HEK293T (cell line): ENCODE results near the gene RB1.
"Not testable (repeated sequence)": the region's sequence is repeated elsewhere in the genome, so short reads cannot be mapped to it uniquely, and the experiment has no call there.

Experiments
- CTCF ChIA-PET: fragments of 350-600 bp; formaldehyde crosslinking; extraction: SDS; loops from one replicate; lab custom pipeline; 2021; ENCODE audit warnings: antibody characterized with exemption, inconsistent platforms; lab: Yijun Ruan, JAX
- POLR2A ChIA-PET: fragments of 350-600 bp; formaldehyde crosslinking; extraction: SDS; loops from one replicate; lab custom pipeline; 2020; ENCODE audit warnings: antibody characterized with exemption, inconsistent platforms; lab: Yijun Ruan, JAX
- DNase-seq: peaks from one replicate; pipeline ENCODE4 v3.0.0; 2012; ENCODE audit warnings: mixed read lengths; ENCODE audit errors: extremely low spot score
- ARNT ChIP-seq: fragments of 450-650 bp; IDR thresholded peaks from 2 replicates; pipeline ENCODE4 v1.6.1; 2017; ENCODE audit warnings: mild to moderate bottlenecking
- BHLHE40 ChIP-seq: fragments of 450-650 bp; IDR thresholded peaks from 2 replicates; pipeline ENCODE4 v1.6.1; 2016; ENCODE audit warnings: mild to moderate bottlenecking, moderate library complexity, borderline replicate concordance
- CTBP1 ChIP-seq: fragments of 450-650 bp; IDR thresholded peaks from 2 replicates; pipeline ENCODE4 v1.6.1; 2016; ENCODE audit warnings: borderline replicate concordance
- ELF4 ChIP-seq: fragments of 450-650 bp; IDR thresholded peaks from 2 replicates; pipeline ENCODE4 v1.6.1; 2017; ENCODE audit warnings: antibody characterized with exemption
- FOXA1 ChIP-seq: fragments of 450-650 bp; IDR thresholded peaks from 2 replicates; pipeline ENCODE4 v1.6.1; 2016; ENCODE audit warnings: mild to moderate bottlenecking
- FOXK2 ChIP-seq: fragments of 450-650 bp; IDR thresholded peaks from 2 replicates; pipeline ENCODE4 v1.6.1; 2016; ENCODE audit warnings: mild to moderate bottlenecking
- FOXM1 ChIP-seq: fragments of 450-650 bp; IDR thresholded peaks from 2 replicates; pipeline ENCODE4 v1.6.1; 2017; ENCODE audit warnings: mild to moderate bottlenecking, borderline replicate concordance
- HDGF ChIP-seq: fragments of 450-650 bp; IDR thresholded peaks from 2 replicates; pipeline ENCODE4 v1.6.1; 2017; ENCODE audit warnings: antibody characterized with exemption, borderline replicate concordance
- L3MBTL2 ChIP-seq: fragments of 450-650 bp; conservative IDR thresholded peaks from 2 replicates; pipeline ENCODE4 v1.6.1; 2016; ENCODE audit warnings: mild to moderate bottlenecking
- LEF1 ChIP-seq: fragments of 450-650 bp; IDR thresholded peaks from 2 replicates; pipeline ENCODE4 v1.6.1; 2017; ENCODE audit warnings: mild to moderate bottlenecking, borderline replicate concordance
- NFRKB ChIP-seq: fragments of 450-650 bp; IDR thresholded peaks from 2 replicates; pipeline ENCODE4 v1.6.1; 2016; ENCODE audit warnings: mild to moderate bottlenecking, moderate library complexity
- PKNOX1 ChIP-seq: fragments of 450-650 bp; IDR thresholded peaks from 2 replicates; pipeline ENCODE4 v1.6.1; 2016
- SP1 ChIP-seq: fragments of 450-650 bp; IDR thresholded peaks from 2 replicates; pipeline ENCODE4 v1.6.1; 2017
- SUZ12 ChIP-seq: fragments of 450-650 bp; IDR thresholded peaks from 2 replicates; pipeline ENCODE4 v1.6.1; 2016; ENCODE audit warnings: mild to moderate bottlenecking
- TARDBP ChIP-seq: fragments of 450-650 bp; IDR thresholded peaks from 2 replicates; pipeline ENCODE4 v1.6.1; 2016
- ZNF384 ChIP-seq: fragments of 450-650 bp; IDR thresholded peaks from 2 replicates; pipeline ENCODE4 v1.6.1; 2016

RB1 gene

GRCh38 chr13:48344264-48344663, 40.7 kb downstream of the RB1 start:
- TF ChIP-seq CTBP1 = no peak
- TF ChIP-seq L3MBTL2 = no peak
- TF ChIP-seq SUZ12 = no peak
- TF ChIP-seq ELF4 = no peak
- no peak for TF ChIP-seq ARNT
- no peak for TF ChIP-seq FOXK2
- no peak for TF ChIP-seq BHLHE40
- no peak for TF ChIP-seq TARDBP
- no peak for TF ChIP-seq FOXA1
- TF ChIP-seq PKNOX1 = no peak
- TF ChIP-seq SP1 = no peak
- TF ChIP-seq NFRKB = no peak
- no peak for TF ChIP-seq LEF1
- TF ChIP-seq HDGF = no peak
- no peak for TF ChIP-seq FOXM1
- no peak for TF ChIP-seq ZNF384
- ChIA-PET POLR2A (no interaction called here), CTCF (no interaction called here)
- no peak for DNase-seq

- ChIA-PET POLR2A (no interaction called here), CTCF (no interaction called here)
- TF ChIP-seq ARNT (no peak), FOXK2 (no peak)
- DNase-seq = no peak
These were observed 43.0 kb downstream of the RB1 start for GRCh38 chr13:48346583-48346982.

GRCh38 chr13:48349525-48349924, 46.0 kb downstream of the RB1 start:
- no peak for DNase-seq
- no peak for TF ChIP-seq FOXK2
- TF ChIP-seq L3MBTL2 = no peak
- no peak for TF ChIP-seq PKNOX1
- TF ChIP-seq LEF1 = no peak
- no peak for TF ChIP-seq NFRKB
- no peak for TF ChIP-seq SP1
- no peak for TF ChIP-seq FOXA1
- no peak for TF ChIP-seq ELF4
- no peak for TF ChIP-seq SUZ12
- TF ChIP-seq ARNT = no peak
- TF ChIP-seq CTBP1 = no peak
- TF ChIP-seq FOXM1 = no peak
- CTCF ChIA-PET = no interaction called here
- POLR2A ChIA-PET = no interaction called here

GRCh38 chr13:48353590-48353989, 50.0 kb downstream of the RB1 start:
- CTCF ChIA-PET = no interaction called here

GRCh38 chr13:48355524-48355923, 52.0 kb downstream of the RB1 start:
- DNase-seq, CTCF ChIA-PET, POLR2A ChIA-PET: not testable (repeated sequence)

More at GRCh38 chr13:48353590-48353989, 50.0 kb downstream of the RB1 start:
- TF ChIP-seq HDGF = no peak
- TF ChIP-seq TARDBP = no peak
- no peak for TF ChIP-seq LEF1
- no peak for TF ChIP-seq NFRKB
- no peak for TF ChIP-seq SP1
- TF ChIP-seq ELF4 = no peak
- POLR2A ChIA-PET = no interaction called here
- no peak for DNase-seq

GRCh38 chr13:48356750-48357149, 53.2 kb downstream of the RB1 start:
- no peak for DNase-seq
- ChIA-PET CTCF (no interaction called here), POLR2A (no interaction called here)
- no peak for TF ChIP-seq ARNT
- TF ChIP-seq SUZ12 = no peak
- no peak for TF ChIP-seq TARDBP
- TF ChIP-seq L3MBTL2 = no peak
- no peak for TF ChIP-seq LEF1
- TF ChIP-seq ZNF384 = no peak
- TF ChIP-seq FOXA1 = no peak

- CTCF ChIA-PET = no interaction called here
- POLR2A ChIA-PET = no interaction called here
- no peak for DNase-seq
- TF ChIP-seq SP1 (no peak), TARDBP (no peak), NFRKB (no peak), LEF1 (no peak), L3MBTL2 (no peak), FOXK2 (no peak), ELF4 (no peak), HDGF (no peak), ARNT (no peak)
These were observed 66.4 kb downstream of the RB1 start for GRCh38 chr13:48369988-48370387.

GRCh38 chr13:48370815-48371214, 67.3 kb downstream of the RB1 start:
- POLR2A ChIA-PET = no interaction called here
- no peak for DNase-seq
- CTCF ChIA-PET = no interaction called here
- TF ChIP-seq FOXM1 (no peak), NFRKB (no peak), ARNT (no peak), SP1 (no peak), LEF1 (no peak), CTBP1 (no peak), SUZ12 (no peak)

- DNase-seq = no peak
These were observed 74.3 kb downstream of the RB1 start for GRCh38 chr13:48377857-48378256.

More at GRCh38 chr13:48377857-48378256, 74.3 kb downstream of the RB1 start:
- ChIA-PET POLR2A (no interaction called here), CTCF (no interaction called here)
- TF ChIP-seq CTBP1 (no peak), FOXA1 (no peak), BHLHE40 (no peak), ELF4 (no peak)
